Small intestine (tissue), 7 donors: Measurements from ENCODE around the gene SLC7A9. TPM values are rescaled to one million over a fixed set of nuclear protein-coding genes. Genes with fewer than 3 reads are reported as not detected.

Experiments used
- DNase-seq, 2 donors: peaks; one replicate each; pipeline versions ENCODE4 v3.0.0 to v3.0.0-alpha.2; 2013
- FAIRE-seq: peaks from 2 replicates; lab custom pipeline; 2012; peaks lifted over from hg19 to GRCh38; lab: Jason Lieb, UNC
- H3K27ac ChIP-seq, 3 donors: one replicate each; pipeline ENCODE4 v1.5.1; 2013; ENCODE audit warnings: low read length in 2 of 3, mild to moderate bottlenecking in 2 of 3, control low read depth in 1 of 3, inconsistent platforms in 1 of 3, low read depth in 1 of 3, moderate library complexity in 1 of 3
- H3K27me3 ChIP-seq, 3 donors: one replicate each; pipeline ENCODE4 v1.6.1; 2013; ENCODE audit warnings: low read length in 3 of 3, inconsistent platforms in 1 of 3; ENCODE audit not compliant: control insufficient read depth in 3 of 3, insufficient read depth in 3 of 3
- H3K36me3 ChIP-seq, 3 donors: one replicate each; pipeline ENCODE4 v1.6.1; 2013; ENCODE audit warnings: low read length in 3 of 3, inconsistent platforms in 1 of 3, low read depth in 1 of 3, mild to moderate bottlenecking in 1 of 3, moderate library complexity in 1 of 3; ENCODE audit not compliant: control insufficient read depth in 3 of 3, insufficient read depth in 2 of 3
- H3K4me1 ChIP-seq, 3 donors: one replicate each; pipeline ENCODE4 v1.6.1; 2013; ENCODE audit warnings: low read length in 2 of 3, inconsistent platforms in 1 of 3, low read depth in 1 of 3, mild to moderate bottlenecking in 1 of 3, moderate library complexity in 1 of 3; ENCODE audit not compliant: control insufficient read depth in 3 of 3, insufficient read depth in 2 of 3
- H3K4me3 ChIP-seq, 3 donors: one replicate each; pipeline ENCODE4 v1.5.1; 2013; ENCODE audit warnings: low read length in 3 of 3, control low read depth in 1 of 3, inconsistent platforms in 1 of 3, low read depth in 1 of 3, mild to moderate bottlenecking in 1 of 3, moderate library complexity in 1 of 3
- H3K9me3 ChIP-seq, 2 donors: one replicate each; pipeline ENCODE4 v1.6.1; 2013; ENCODE audit warnings: low read depth in 1 of 2, low read length in 1 of 2; ENCODE audit not compliant: control insufficient read depth in 2 of 2, insufficient read depth in 1 of 2
- WGBS, 3 donors: extraction: QIAGEN DNeasy Blood & Tissue Kit; methylation state at CpG; one replicate each; pipeline ENCODE4 v1.1.7; 2013; 5-methylcytosine and 5-hydroxymethylcytosine counted together
- polyA plus RNA-seq, 4 donors: library from polyadenylated mRNA; stranded (reverse) in 3 of 4; unstranded in 1 of 4; fragments of 200-250 nt in 3 of 4; fragments of 120-200 nt in 1 of 4; gene quantifications; one replicate each; pipeline versions ENCODE4 v1.2.1 to v1.2.3, GENCODE V29; 2013
- donor health status: healthy with polysubstance abuse.
- donor health status: control.
- donor health status: control.
- donor health status: Bipolar disorder and iron deficiency.
- donor health status: healthy.

The SLC7A9 gene
- polyA plus RNA-seq, 4 donors = 20.8 to 176 (median 50.9) TPM

DNA sequence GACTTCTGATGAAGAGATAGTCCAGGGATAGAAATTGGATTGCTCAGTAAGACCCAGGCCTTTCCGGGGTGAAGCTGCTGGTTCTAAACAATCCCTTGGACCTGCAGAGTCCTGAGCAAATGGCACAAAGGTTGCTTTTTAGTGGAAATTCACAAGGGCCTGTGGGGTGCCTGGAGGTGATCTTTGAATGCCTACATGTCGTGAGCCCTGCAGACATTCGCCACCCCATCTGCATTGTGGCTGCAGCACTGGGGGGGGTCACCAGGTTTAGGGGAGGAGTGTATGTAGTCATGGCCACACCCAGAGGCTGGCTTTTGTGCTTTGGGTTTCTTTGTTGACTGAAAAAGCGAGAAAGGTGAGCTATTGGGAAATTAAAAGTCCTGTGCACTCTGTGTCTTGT, 41.4 kb downstream of the SLC7A9 start:
- Histone ChIP-seq H3K27me3 (peaks cover 0 to 4% (median 0%) of the 10 kb centered on the region in 3 donors), H3K27ac (no peak overlapping the region), H3K4me1 (no peaks in the 10 kb centered on the region), H3K4me3 (no peak overlapping the region), H3K9me3 (no peaks in the 10 kb centered on the region), H3K36me3 (peaks cover 0 to 30% (median 7%) of the 10 kb centered on the region in 3 donors)
- WGBS, 3 donors = 88 to 99% (median 90%) methylated on average over 4 of the region's 4 CpGs
- no peak for FAIRE-seq
- DNase-seq = no peak

- FAIRE-seq (no peak), DNase-seq (no peak)
- no peaks in the 10 kb centered on the region for H3K9me3 ChIP-seq
- no peak overlapping the region for H3K27ac ChIP-seq
- no peaks in the 10 kb centered on the region for H3K4me1 ChIP-seq
- no peak overlapping the region for H3K4me3 ChIP-seq
- 54 to 83% (median 80%) methylated on average over 21 of the region's 21 CpGs for WGBS, 3 donors
- peaks cover 0 to 16% (median 2%) of the 10 kb centered on the region in 3 donors for H3K36me3 ChIP-seq
- peaks cover 0 to 4% (median 0%) of the 10 kb centered on the region in 3 donors for H3K27me3 ChIP-seq
Observed at GRCh38 chr19:32824916-32825608, 44.5 kb downstream of the SLC7A9 start.

DNA sequence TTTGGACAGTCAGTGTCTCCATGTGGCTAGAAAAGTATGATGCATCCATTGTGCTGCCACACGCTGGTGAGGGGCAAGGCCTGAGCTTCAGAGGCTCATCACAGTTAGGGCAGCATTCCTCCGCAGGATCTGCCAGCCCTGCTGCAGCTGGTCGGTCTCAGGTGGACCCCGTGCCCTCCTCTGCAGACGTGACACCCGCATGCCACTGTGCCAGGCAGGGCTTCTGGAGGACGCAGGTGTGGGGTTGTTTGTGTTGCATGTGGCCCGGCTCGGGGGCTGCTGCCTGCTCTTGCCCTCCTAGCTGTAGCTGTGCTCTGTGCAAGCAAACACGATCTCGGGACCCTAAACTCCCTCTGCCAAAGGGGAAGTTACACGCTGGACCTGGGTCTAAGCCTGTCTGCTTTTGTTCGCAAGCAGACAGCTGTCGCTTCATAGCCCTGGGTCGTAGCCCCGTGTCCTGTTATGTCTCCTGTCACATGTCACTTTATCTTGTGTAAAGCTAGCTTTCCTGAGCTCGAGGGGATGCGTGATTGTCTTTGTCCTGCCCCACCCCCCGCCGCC, 45.3 kb downstream of the SLC7A9 start:
- H3K36me3 ChIP-seq = peaks cover 0 to 12% (median 0%) of the 10 kb centered on the region in 3 donors
- H3K4me3 ChIP-seq = no peak overlapping the region
- H3K27ac ChIP-seq = no peak overlapping the region
- no peaks in the 10 kb centered on the region for H3K9me3 ChIP-seq
- H3K4me1 ChIP-seq = no peaks in the 10 kb centered on the region
- DNase-seq = no peak
- 55 to 75% (median 68%) methylated on average over 20 of the region's 20 CpGs for WGBS, 3 donors
- H3K27me3 ChIP-seq = peaks cover 0 to 4% (median 0%) of the 10 kb centered on the region in 3 donors
- FAIRE-seq = no peak

DNA sequence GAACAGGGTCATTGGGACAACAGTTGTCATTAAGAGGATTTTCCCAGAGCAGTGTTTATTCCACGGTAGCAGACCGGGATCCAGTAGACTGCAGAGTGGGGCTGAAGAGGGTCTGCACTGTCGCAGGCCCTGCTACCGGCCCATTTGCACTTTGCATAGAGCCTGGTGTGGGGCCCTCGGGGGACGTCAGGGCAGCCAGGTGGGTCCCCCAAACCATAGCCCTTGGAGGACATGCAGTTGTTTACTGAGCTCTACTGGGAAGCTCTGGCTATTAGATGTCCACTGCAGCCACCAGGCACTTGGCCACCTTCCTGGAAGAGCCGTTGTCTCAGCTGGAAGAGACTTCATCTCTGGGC, 45.8 kb downstream of the SLC7A9 start:
- DNase-seq (no peak), FAIRE-seq (no peak)
- Histone ChIP-seq H3K9me3 (no peaks in the 10 kb centered on the region), H3K27me3 (peaks cover 0 to 4% (median 0%) of the 10 kb centered on the region in 3 donors), H3K36me3 (peaks cover 0 to 8% (median 0%) of the 10 kb centered on the region in 3 donors), H3K27ac (no peak overlapping the region), H3K4me3 (no peak overlapping the region), H3K4me1 (no peaks in the 10 kb centered on the region)
- WGBS, 3 donors = 81 to 88% (median 82%) methylated on average over 7 of the region's 7 CpGs

GRCh38 chr19:32822916-32823746, 46.4 kb downstream of the SLC7A9 start:
- peaks cover 0 to 4% (median 0%) of the 10 kb centered on the region in 3 donors for H3K27me3 ChIP-seq
- H3K9me3 ChIP-seq = no peaks in the 10 kb centered on the region
- DNase-seq (no peak), FAIRE-seq (no peak)
- H3K4me3 ChIP-seq = no peak overlapping the region
- 82 to 86% (median 83%) methylated on average over 14 of the region's 14 CpGs for WGBS, 3 donors
- no peak overlapping the region for H3K27ac ChIP-seq
- peaks cover 0 to 6% (median 0%) of the 10 kb centered on the region in 3 donors for H3K36me3 ChIP-seq
- peaks cover 0 to under 1% (median 0%) of the 10 kb centered on the region in 3 donors for H3K4me1 ChIP-seq

DNA sequence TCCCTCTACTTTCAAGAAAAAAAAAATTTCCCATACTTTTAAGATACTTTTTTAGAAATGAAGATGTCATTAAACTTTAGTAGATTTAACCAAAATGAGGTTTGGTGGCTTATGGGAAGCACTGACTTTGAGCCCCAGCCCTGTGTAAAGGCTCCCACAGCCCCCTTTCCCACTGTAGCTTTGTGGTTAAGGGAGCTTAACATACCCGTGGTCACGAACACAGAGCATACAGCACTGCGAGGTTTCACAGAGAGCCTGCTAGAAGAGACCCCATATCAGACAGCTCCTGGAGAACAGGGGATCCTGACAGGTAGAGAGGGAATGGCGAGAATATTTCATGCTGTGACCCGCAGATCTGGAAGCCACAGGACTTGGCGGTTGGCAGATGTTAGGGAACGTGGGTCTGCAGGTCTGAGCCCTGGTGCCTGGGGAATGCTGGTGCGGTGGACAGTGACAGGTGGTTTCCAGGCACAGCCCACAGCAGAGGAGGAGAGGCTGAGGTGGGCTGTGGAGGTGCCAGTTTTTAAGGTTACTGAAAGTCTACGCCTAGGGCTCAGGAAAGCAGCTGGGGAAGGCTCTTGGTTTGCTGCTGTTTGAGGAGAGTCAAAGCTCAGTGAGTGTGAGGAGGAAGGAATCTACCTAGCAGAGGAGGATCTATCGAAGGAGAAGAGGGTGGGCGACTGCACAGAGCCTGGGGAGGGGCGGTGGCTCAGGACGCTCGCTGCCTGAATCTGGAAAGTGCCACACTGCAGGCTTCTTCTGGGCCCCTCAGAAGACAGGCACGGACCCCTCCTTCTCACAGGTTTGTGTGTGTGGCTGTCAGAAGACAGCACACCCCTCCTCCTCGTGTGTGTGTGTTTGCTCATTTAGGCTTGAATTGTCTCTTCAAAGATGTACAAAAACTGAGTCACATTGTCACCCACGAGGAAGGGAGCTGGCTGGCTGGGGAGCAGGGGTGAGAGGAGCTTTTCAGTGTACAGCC, 49.9 kb downstream of the SLC7A9 start:
- DNase-seq = no peak
- Histone ChIP-seq H3K27me3 (peaks cover 0 to 4% (median 0%) of the 10 kb centered on the region in 3 donors), H3K9me3 (no peaks in the 10 kb centered on the region), H3K36me3 (no peaks in the 10 kb centered on the region), H3K4me3 (no peak overlapping the region), H3K27ac (no peak overlapping the region), H3K4me1 (peaks cover 0 to 7% (median 0%) of the 10 kb centered on the region in 3 donors)
- 64 to 84% (median 66%) methylated on average over 17 of the region's 17 CpGs for WGBS, 3 donors
- no peak for FAIRE-seq

- WGBS, 3 donors = 84 to 89% (median 85%) methylated on average over 8 of the region's 8 CpGs
- no peaks in the 10 kb centered on the region for H3K27me3 ChIP-seq
- no peak overlapping the region for H3K4me3 ChIP-seq
- H3K27ac ChIP-seq = no peak overlapping the region
- DNase-seq = no peak
- H3K9me3 ChIP-seq = no peaks in the 10 kb centered on the region
- peaks cover 0 to 7% (median 0%) of the 10 kb centered on the region in 3 donors for H3K4me1 ChIP-seq
- no peaks in the 10 kb centered on the region for H3K36me3 ChIP-seq
- FAIRE-seq = no peak
Observed at GRCh38 chr19:32818536-32818935, 51.0 kb downstream of the SLC7A9 start.
